K562 (cell line): Measurements from ENCODE around the gene GOLGA2. TPM values are rescaled to one million over a fixed set of nuclear protein-coding genes. Genes with fewer than 3 reads are reported as not detected.

Experiments used
- ATAC-seq: fragments of 200-7000 bp; cut with Tn5 transposase; 3 replicates; pipeline ENCODE4 v1.9.1; 2020; ENCODE audit warnings: moderate library complexity
- BruUV-seq: library from RNA; stranded (reverse); fragments of 400-500 nt; replicated peaks from 2 replicates; lab custom pipeline; 2021; lab: Mats Ljungman, UMichigan
- CTCF ChIA-PET: fragments of 300-600 bp; formaldehyde crosslinking; extraction: SDS; loops from one replicate; lab custom pipeline; 2021; ENCODE audit warnings: low intra/inter-chr PET ratio; lab: Yijun Ruan, JAX
- POLR2A ChIA-PET: fragments of 300-600, 350-650 bp; sonication (Branson Sonifier 250); formaldehyde crosslinking; extraction: SDS; loops from one replicate; lab custom pipeline; 2021; ENCODE audit warnings: antibody characterized with exemption, inconsistent platforms; lab: Yijun Ruan, JAX
- DNase-seq, 4 experiments: peaks; one replicate each; pipeline versions ENCODE4 v3.0.0 to v3.0.0-alpha.2; 2011 to 2018; ENCODE audit warnings: low spot score in 3 of 4, mixed read lengths in 3 of 4; ENCODE audit errors: extremely low read depth in 1 of 4
- FAIRE-seq: peaks from 2 replicates; lab custom pipeline; 2011; peaks lifted over from hg19 to GRCh38; lab: Jason Lieb, UNC
- H2AFZ ChIP-seq: 2 replicates; pipeline ENCODE4 v1.6.0; 2011; ENCODE audit warnings: low read depth, low read length, control low read depth, inconsistent platforms
- H3K27ac ChIP-seq: fragments of 200-600 bp; 3 replicates; pipeline ENCODE4 v1.8.0; 2011; ENCODE audit warnings: low read depth, mild to moderate bottlenecking, control low read depth, inconsistent platforms, low read length, moderate library complexity, mixed read lengths; ENCODE audit errors: extremely low read depth
- H3K27me3 ChIP-seq, 2 experiments: fragments of 300-600 bp in 1 of 2; 2 replicates in 1 of 2; 3 replicates in 1 of 2; pipeline versions ENCODE4 v1.6.0 to v1.8.0; 2011; ENCODE audit warnings: inconsistent platforms in 2 of 2, low read length in 2 of 2, mild to moderate bottlenecking in 1 of 2, mixed read lengths in 1 of 2, moderate library complexity in 1 of 2; ENCODE audit not compliant: control insufficient read depth in 2 of 2, insufficient read depth in 2 of 2
- H3K36me3 ChIP-seq: fragments of 300-600 bp; 3 replicates; pipeline ENCODE4 v1.8.0; 2011; ENCODE audit warnings: mild to moderate bottlenecking, low read length, inconsistent platforms; ENCODE audit not compliant: control insufficient read depth, insufficient read depth
- H3K4me1 ChIP-seq, 2 experiments: fragments of 200-600 bp in 1 of 2; replicated peaks in 1 of 2; 2 replicates in 1 of 2; 3 replicates in 1 of 2; pipeline versions ENCODE4 v1.5.1 to v1.8.0; 2011; ENCODE audit warnings: inconsistent platforms in 2 of 2, low read length in 2 of 2, mild to moderate bottlenecking in 1 of 2, mixed read lengths in 1 of 2, moderate library complexity in 1 of 2; ENCODE audit not compliant: control insufficient read depth in 2 of 2, insufficient read depth in 2 of 2
- H3K4me2 ChIP-seq: 2 replicates; pipeline ENCODE4 v1.6.1; 2011; ENCODE audit warnings: low read length, control low read depth, inconsistent platforms, mixed read lengths; ENCODE audit not compliant: insufficient read depth
- H3K4me3 ChIP-seq: fragments of 200-600 bp; sonication (generic), shearing (Covaris generic); 2 replicates; pipeline ENCODE4 v1.5.1; 2016; ENCODE audit warnings: control low read depth, inconsistent platforms
- H3K79me2 ChIP-seq: fragments of 200-600 bp; 3 replicates; pipeline ENCODE4 v1.8.0; 2011; ENCODE audit warnings: low read length, inconsistent platforms; ENCODE audit not compliant: control insufficient read depth, insufficient read depth
- H3K9ac ChIP-seq, 2 experiments: 2 replicates each; pipeline versions ENCODE4 v1.6.0 to v1.6.1; 2011; ENCODE audit warnings: low read depth in 2 of 2, low read length in 2 of 2, control low read depth in 1 of 2, inconsistent platforms in 1 of 2, mild to moderate bottlenecking in 1 of 2, mixed read lengths in 1 of 2; ENCODE audit not compliant: insufficient read depth in 1 of 2
- H3K9me1 ChIP-seq: one replicate; pipeline ENCODE4 v1.6.0; 2011; ENCODE audit warnings: inconsistent platforms, mild to moderate bottlenecking, low read length, moderate library complexity; ENCODE audit not compliant: control insufficient read depth, insufficient read depth
- H3K9me3 ChIP-seq: replicated peaks from 2 replicates; pipeline ENCODE4 v1.5.1; 2011; ENCODE audit warnings: low read depth, low read length, inconsistent platforms; ENCODE audit not compliant: control insufficient read depth, insufficient read depth
- H4K20me1 ChIP-seq: replicated peaks from 2 replicates; pipeline ENCODE4 v1.6.1; 2011; ENCODE audit warnings: low read length, inconsistent platforms, mixed read lengths; ENCODE audit not compliant: control insufficient read depth, insufficient read depth
- BHLHE40 ChIP-seq: IDR thresholded peaks from 2 replicates; pipeline ENCODE4 v1.6.1; 2011; ENCODE audit warnings: low read length, improper control_type of control experiment
- CREB5 ChIP-seq: fragments of 250-450 bp; sonication (Bioruptor Pico); IDR thresholded peaks from 2 replicates; pipeline ENCODE4 v1.5.0; 2020; ENCODE audit warnings: mild to moderate bottlenecking
- FOS ChIP-seq: IDR thresholded peaks from 3 replicates; pipeline ENCODE4 v1.6.1; 2011; ENCODE audit not compliant: insufficient read length; ENCODE audit errors: extremely low read depth
- HDAC6 ChIP-seq: IDR thresholded peaks from 2 replicates; pipeline ENCODE4 v1.6.1; 2012; ENCODE audit warnings: low read depth, mild to moderate bottlenecking, control low read depth, inconsistent platforms, low read length, moderate library complexity
- RHOXF2B ChIP-seq: fragments of 250-450 bp; sonication (Bioruptor Pico); conservative IDR thresholded peaks from 2 replicates; pipeline ENCODE4 v1.5.1; 2021
- TBP ChIP-seq: optimal IDR thresholded peaks from 2 replicates; pipeline ENCODE3; 2011; ENCODE audit warnings: low read depth, low read length, improper control_type of control experiment
- ZBTB1 ChIP-seq: sonication (generic); formaldehyde crosslinking; IDR thresholded peaks from 2 replicates; pipeline ENCODE4 v1.8.1; 2023; ENCODE audit warnings: missing genetic modification reagents, low read depth, mild to moderate bottlenecking, borderline replicate concordance
- ZNF609 ChIP-seq: sonication (generic); formaldehyde crosslinking; IDR thresholded peaks from 2 replicates; pipeline ENCODE4 v1.8.1; 2023; ENCODE audit warnings: missing genetic modification reagents, mild to moderate bottlenecking, borderline replicate concordance
- WGBS: fragments of 100-300 bp; shearing (Covaris generic); methylation state at CpG from one replicate; pipeline ENCODE4 v1.1.6; 2016; ENCODE audit warnings: low coverage, mixed read lengths; ENCODE audit not compliant: insufficient coverage; ENCODE audit errors: missing lambda C conversion rate; 5-methylcytosine and 5-hydroxymethylcytosine counted together
- in situ Hi-C: fragments of 300-500 bp; cut with MboI; formaldehyde crosslinking; loops from 4 replicates; pipeline ENCODE4 v1.15.0; 2018; ENCODE audit warnings: inconsistent platforms, mixed read lengths
- intact Hi-C: fragments of 100-400 bp; cut with micrococcal nuclease; formaldehyde crosslinking; loops from 2 replicates; pipeline ENCODE4 v1.14.2; 2022
- polyA plus RNA-seq, 8 experiments: library from polyadenylated mRNA; depleted of rRNA in 4 of 8; stranded (reverse) in 5 of 8; unstranded in 3 of 8; fragments of >200 nt; fragmentation: Nextera tagmentation in 2 of 8; fragmentation: Illumina TruSeq in 1 of 8; extraction: Ambion mirVana in 2 of 8; extraction: Trizol in 1 of 8; gene quantifications; 2 replicates each; pipeline versions ENCODE4 v1.2.1 to v1.2.3, GENCODE V29; 2011 to 2014; ENCODE audit warnings: inconsistent platforms in 1 of 8, missing spikeins in 1 of 8
- total RNA-seq, 7 experiments: library from RNA; depleted of rRNA in 6 of 7; stranded (reverse); fragments of >200 nt in 6 of 7; fragmentation: Illumina TruSeq in 2 of 7; extraction: Trizol in 2 of 7; gene quantifications; 2 replicates each; pipeline versions ENCODE4 v1.2.1 to v1.2.3, GENCODE V29; 2011 to 2021; ENCODE audit warnings: low replicate concordance in 1 of 7
- TF ChIP-seq, protein P1 (sequence below): fragments of 250-450 bp; sonication (Bioruptor Pico); IDR thresholded peaks from 2 replicates; pipeline ENCODE4 v1.8.0; 2021; ENCODE audit warnings: borderline replicate concordance, mild to moderate bottlenecking, moderate library complexity; ENCODE audit not compliant: poor library complexity, severe bottlenecking
- TF ChIP-seq, protein P2 (sequence below), 2 experiments: fragments of 450-650 bp in 1 of 2; sonication (generic) in 1 of 2; formaldehyde crosslinking in 1 of 2; IDR thresholded peaks in 1 of 2; conservative IDR thresholded peaks in 1 of 2; 2 replicates each; pipeline versions ENCODE4 v1.6.1 to v1.8.1; 2016 to 2023; ENCODE audit warnings: mild to moderate bottlenecking in 2 of 2, moderate library complexity in 2 of 2, inconsistent platforms in 1 of 2, missing genetic modification reagents in 1 of 2

The GOLGA2 gene
- total and polyA plus RNA-seq, 9 of the 15 experiments (the other 6 are each of a cell fraction or from before 2014, with no cell fraction given) = 15.7 to 138 (median 76.0) TPM

DNA sequence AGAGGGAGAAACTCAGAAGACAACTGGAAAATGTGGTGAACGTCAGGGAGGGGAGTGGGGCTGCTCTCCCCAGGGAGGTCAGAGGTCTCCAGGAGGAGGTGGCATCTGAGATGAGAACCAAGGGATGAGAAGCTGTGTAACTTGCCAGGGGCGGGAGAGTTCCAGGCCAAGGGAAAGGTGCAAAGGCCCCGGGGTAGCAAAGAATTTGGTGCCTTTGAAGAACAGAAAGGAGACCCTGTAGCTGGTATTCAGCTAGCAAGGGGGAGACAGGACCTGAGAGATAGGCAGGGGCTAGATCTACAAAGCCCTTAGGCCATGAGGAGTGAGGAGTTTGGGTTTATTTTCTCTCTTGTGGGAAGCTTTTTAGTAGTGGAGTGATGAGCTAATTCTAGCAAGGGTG is 69.3 kb downstream of the GOLGA2 start:
- in situ Hi-C loops = no loop called here
- H3K9me1 ChIP-seq = peaks cover 3% of the 10 kb centered on the region
- no TSS peak for BruUV-seq
- 0 out of 3 replicates have a peak, but pooled peaks cover 4% of the 10 kb centered on the region for H3K36me3 ChIP-seq
- CTCF ChIA-PET = no interaction called here
- H2AFZ ChIP-seq = no peak overlapping the region
- H3K27me3 ChIP-seq = no peaks in the 10 kb centered on the region
- no peak for TF ChIP-seq FOS
- no peak for TF ChIP-seq ZBTB1 (CRISPR knock-in tag)
- TF ChIP-seq BHLHE40 = no peak
- TF ChIP-seq TBP = no peak
- TF ChIP-seq CREB5 (CRISPR knock-in tag) = no peak
- TF ChIP-seq, protein P1, sequence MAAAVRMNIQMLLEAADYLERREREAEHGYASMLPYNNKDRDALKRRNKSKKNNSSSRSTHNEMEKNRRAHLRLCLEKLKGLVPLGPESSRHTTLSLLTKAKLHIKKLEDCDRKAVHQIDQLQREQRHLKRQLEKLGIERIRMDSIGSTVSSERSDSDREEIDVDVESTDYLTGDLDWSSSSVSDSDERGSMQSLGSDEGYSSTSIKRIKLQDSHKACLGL (CRISPR knock-in tag) = no peak
- no peak for TF ChIP-seq HDAC6
- no peak for TF ChIP-seq ZNF609
- TF ChIP-seq, protein P2, sequence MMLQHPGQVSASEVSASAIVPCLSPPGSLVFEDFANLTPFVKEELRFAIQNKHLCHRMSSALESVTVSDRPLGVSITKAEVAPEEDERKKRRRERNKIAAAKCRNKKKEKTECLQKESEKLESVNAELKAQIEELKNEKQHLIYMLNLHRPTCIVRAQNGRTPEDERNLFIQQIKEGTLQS (IDR thresholded peaks at IDR 0.05) = no peak
- TF ChIP-seq, protein P2 (CRISPR knock-in tag; conservative IDR thresholded peaks at IDR 0.05) = no peak
- no peak for TF ChIP-seq RHOXF2B (CRISPR knock-in tag)
- no peaks in the 10 kb centered on the region for H3K9me3 ChIP-seq
- WGBS = 21% methylated on average over 3 of the region's 3 CpGs
- peaks cover 3% of the 10 kb centered on the region for H4K20me1 ChIP-seq
- FAIRE-seq (no peak), DNase-seq (no peak), ATAC-seq (no peak)
- no peaks in the 10 kb centered on the region for H3K79me2 ChIP-seq
- H3K4me2 ChIP-seq = no peak overlapping the region
- peak overlapping the region in 1 of 2 experiments; percentile 1; a peak in 1 of 4 replicates for H3K9ac ChIP-seq
- intact Hi-C loops = loop anchor here (5.0 kb wide), 1 partner anchor 44 kb away; the partner anchor contains the start of gene BBLN
- H3K4me1 ChIP-seq = peaks cover 22 to 48% of the 10 kb centered on the region in 2 experiments
- H3K4me3 ChIP-seq = no peak overlapping the region
- POLR2A ChIA-PET = interaction anchor here (0.5 to 2.5 kb wide), 17 partner anchors 9 to 1515 kb away, joined by 3 to 33 read pairs (median 4); partner anchors contain the start of gene BBLN
- H3K27ac ChIP-seq = no peak overlapping the region
